ENCODE data around the gene PRSS36. TPM values are rescaled to one million over a fixed set of nuclear protein-coding genes. Genes with fewer than 3 reads are reported as not detected.
A peak's percentile ranks its signal among the peaks of the same experiment; 100 is the strongest.

The PRSS36 gene
- total and polyA plus RNA-seq, 4 donors, result 0.09 to 2.1 (median 0.62) TPM

DNA sequence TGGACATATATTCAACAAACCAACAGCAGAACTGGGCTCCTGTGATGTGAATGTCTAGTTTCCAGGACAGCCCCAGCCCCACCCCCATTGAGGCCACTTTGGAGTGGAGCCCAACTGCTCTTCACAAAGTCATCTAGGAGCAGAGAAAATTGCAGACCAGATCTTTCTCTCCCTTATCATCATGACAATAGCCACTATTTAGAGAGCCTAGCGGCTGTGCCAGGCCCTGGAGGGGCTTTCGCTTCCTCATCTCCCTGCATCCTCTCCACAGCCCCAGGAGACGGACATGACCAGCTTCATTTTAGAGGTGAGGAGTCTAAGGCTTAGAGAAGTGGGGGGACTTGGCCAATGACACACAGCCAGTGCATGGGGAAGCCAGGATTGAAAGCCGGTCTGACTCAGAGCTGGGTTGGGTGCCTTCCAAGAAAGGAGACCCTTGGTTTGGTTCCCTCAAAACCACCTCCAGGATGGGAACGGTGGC is 15.7 kb downstream of the PRSS36 start:
- peak overlapping the region in 1 of 2 donors; percentile 74 for H3K27ac ChIP-seq (ENCODE audit: low read depth in 1 of 2, low read length in 2 of 2)
- 70% methylated on average over 5 of the region's 5 CpGs for WGBS
- peaks cover 0 to 18% (median 5%) of the 10 kb centered on the region in 4 donors for H3K4me1 ChIP-seq (ENCODE audit: control insufficient read depth in 4 of 4, insufficient read depth in 4 of 4, low read length in 3 of 4)

DNA sequence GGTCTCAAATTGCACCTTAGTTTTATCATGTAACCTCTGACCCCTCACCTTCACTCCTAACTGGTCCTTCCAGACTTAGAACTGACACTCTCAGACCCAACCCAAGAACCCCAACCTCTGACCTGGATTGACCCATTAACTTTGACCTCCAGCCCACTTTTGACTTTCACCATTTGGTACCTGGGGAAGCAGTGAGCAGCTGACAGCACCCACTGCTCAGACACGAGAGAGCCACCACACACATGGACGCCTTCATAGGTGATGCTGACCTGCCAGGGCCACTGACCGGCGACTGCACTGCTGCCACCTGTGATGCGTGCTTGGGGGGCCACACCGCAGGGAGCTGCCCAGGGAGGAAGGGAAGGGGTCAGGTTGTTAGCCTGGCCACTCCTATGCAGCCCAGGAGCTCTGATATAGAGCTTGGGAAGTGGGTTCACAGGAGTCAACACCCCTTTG is 16.8 kb downstream of the PRSS36 start:
- WGBS, result 91% methylated on average over 6 of the region's 6 CpGs
- Histone ChIP-seq H3K36me3 (ENCODE audit: control insufficient read depth in 4 of 4, insufficient read depth in 3 of 4, low read depth in 1 of 4, low read length in 3 of 4) (peaks cover 8 to 30% (median 11%) of the 10 kb centered on the region in 4 donors), H3K4me1 (ENCODE audit: control insufficient read depth in 4 of 4, insufficient read depth in 4 of 4, low read length in 3 of 4) (peaks cover 0 to 18% (median 5%) of the 10 kb centered on the region in 4 donors), H3K9me3 (ENCODE audit: control insufficient read depth in 4 of 4, low read length in 3 of 4) (no peaks in the 10 kb centered on the region), H3K27ac (ENCODE audit: low read depth in 1 of 2, low read length in 2 of 2) (no peak overlapping the region), H3K27me3 (ENCODE audit: control insufficient read depth in 4 of 4, insufficient read depth in 4 of 4, low read length in 3 of 4) (no peaks in the 10 kb centered on the region), H3K4me3 (ENCODE audit: low read depth in 1 of 3, low read length in 3 of 3) (no peak overlapping the region), H3K9ac (ENCODE audit: low read depth in 1 of 2, low read length in 2 of 2) (no peak overlapping the region)
- no peak for DNase-seq (ENCODE audit: low spot score)
- no peak for TF ChIP-seq RAD21 (IDR thresholded peaks at IDR 0.05)
- TF ChIP-seq TAF1 (conservative IDR thresholded peaks at IDR 0.05), result no peak
- TF ChIP-seq, protein P1, sequence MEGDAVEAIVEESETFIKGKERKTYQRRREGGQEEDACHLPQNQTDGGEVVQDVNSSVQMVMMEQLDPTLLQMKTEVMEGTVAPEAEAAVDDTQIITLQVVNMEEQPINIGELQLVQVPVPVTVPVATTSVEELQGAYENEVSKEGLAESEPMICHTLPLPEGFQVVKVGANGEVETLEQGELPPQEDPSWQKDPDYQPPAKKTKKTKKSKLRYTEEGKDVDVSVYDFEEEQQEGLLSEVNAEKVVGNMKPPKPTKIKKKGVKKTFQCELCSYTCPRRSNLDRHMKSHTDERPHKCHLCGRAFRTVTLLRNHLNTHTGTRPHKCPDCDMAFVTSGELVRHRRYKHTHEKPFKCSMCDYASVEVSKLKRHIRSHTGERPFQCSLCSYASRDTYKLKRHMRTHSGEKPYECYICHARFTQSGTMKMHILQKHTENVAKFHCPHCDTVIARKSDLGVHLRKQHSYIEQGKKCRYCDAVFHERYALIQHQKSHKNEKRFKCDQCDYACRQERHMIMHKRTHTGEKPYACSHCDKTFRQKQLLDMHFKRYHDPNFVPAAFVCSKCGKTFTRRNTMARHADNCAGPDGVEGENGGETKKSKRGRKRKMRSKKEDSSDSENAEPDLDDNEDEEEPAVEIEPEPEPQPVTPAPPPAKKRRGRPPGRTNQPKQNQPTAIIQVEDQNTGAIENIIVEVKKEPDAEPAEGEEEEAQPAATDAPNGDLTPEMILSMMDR (IDR thresholded peaks at IDR 0.05; ENCODE audit: low read depth, low read length, missing input control), result no peak
- no peak for TF ChIP-seq FOXA2 (IDR thresholded peaks at IDR 0.05)
- TF ChIP-seq RXRA (IDR thresholded peaks at IDR 0.05), result no peak
- TF ChIP-seq, protein P2, sequence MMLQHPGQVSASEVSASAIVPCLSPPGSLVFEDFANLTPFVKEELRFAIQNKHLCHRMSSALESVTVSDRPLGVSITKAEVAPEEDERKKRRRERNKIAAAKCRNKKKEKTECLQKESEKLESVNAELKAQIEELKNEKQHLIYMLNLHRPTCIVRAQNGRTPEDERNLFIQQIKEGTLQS (IDR thresholded peaks at IDR 0.05), result no peak
- TF ChIP-seq FOXA1 (IDR thresholded peaks at IDR 0.05), result no peak
- no peak for TF ChIP-seq NR2F2 (IDR thresholded peaks at IDR 0.05)
- TF ChIP-seq HNF4G (IDR thresholded peaks at IDR 0.05), result no peak
- TF ChIP-seq, protein P3, sequence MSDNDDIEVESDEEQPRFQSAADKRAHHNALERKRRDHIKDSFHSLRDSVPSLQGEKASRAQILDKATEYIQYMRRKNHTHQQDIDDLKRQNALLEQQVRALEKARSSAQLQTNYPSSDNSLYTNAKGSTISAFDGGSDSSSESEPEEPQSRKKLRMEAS (IDR thresholded peaks at IDR 0.05), result no peak
- TF ChIP-seq SP1 (IDR thresholded peaks at IDR 0.05), result no peak
- TF ChIP-seq GABPA (IDR thresholded peaks at IDR 0.05 in 1 of 2, conservative IDR thresholded peaks at IDR 0.05 in 1 of 2), result no peak
- no peak for TF ChIP-seq HNF4A (conservative IDR thresholded peaks at IDR 0.05)
- TF ChIP-seq EGR1 (IDR thresholded peaks at IDR 0.05; ENCODE audit: low read depth in 2 of 2), result no peak

More for the DNA sequence above, 15.7 kb downstream of the PRSS36 start:
- H3K9me3 ChIP-seq (ENCODE audit: control insufficient read depth in 4 of 4, low read length in 3 of 4), result no peaks in the 10 kb centered on the region
- TF ChIP-seq, protein P4, sequence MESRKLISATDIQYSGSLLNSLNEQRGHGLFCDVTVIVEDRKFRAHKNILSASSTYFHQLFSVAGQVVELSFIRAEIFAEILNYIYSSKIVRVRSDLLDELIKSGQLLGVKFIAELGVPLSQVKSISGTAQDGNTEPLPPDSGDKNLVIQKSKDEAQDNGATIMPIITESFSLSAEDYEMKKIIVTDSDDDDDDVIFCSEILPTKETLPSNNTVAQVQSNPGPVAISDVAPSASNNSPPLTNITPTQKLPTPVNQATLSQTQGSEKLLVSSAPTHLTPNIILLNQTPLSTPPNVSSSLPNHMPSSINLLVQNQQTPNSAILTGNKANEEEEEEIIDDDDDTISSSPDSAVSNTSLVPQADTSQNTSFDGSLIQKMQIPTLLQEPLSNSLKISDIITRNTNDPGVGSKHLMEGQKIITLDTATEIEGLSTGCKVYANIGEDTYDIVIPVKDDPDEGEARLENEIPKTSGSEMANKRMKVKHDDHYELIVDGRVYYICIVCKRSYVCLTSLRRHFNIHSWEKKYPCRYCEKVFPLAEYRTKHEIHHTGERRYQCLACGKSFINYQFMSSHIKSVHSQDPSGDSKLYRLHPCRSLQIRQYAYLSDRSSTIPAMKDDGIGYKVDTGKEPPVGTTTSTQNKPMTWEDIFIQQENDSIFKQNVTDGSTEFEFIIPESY (IDR thresholded peaks at IDR 0.05), result no peak
- TF ChIP-seq FOXA1 (IDR thresholded peaks at IDR 0.05), result no peak
- no peak for TF ChIP-seq GABPA (IDR thresholded peaks at IDR 0.05 in 1 of 2, conservative IDR thresholded peaks at IDR 0.05 in 1 of 2)
- TF ChIP-seq, protein P3 (IDR thresholded peaks at IDR 0.05), result no peak
- TF ChIP-seq, protein P2 (IDR thresholded peaks at IDR 0.05), result no peak
- TF ChIP-seq, protein P5, sequence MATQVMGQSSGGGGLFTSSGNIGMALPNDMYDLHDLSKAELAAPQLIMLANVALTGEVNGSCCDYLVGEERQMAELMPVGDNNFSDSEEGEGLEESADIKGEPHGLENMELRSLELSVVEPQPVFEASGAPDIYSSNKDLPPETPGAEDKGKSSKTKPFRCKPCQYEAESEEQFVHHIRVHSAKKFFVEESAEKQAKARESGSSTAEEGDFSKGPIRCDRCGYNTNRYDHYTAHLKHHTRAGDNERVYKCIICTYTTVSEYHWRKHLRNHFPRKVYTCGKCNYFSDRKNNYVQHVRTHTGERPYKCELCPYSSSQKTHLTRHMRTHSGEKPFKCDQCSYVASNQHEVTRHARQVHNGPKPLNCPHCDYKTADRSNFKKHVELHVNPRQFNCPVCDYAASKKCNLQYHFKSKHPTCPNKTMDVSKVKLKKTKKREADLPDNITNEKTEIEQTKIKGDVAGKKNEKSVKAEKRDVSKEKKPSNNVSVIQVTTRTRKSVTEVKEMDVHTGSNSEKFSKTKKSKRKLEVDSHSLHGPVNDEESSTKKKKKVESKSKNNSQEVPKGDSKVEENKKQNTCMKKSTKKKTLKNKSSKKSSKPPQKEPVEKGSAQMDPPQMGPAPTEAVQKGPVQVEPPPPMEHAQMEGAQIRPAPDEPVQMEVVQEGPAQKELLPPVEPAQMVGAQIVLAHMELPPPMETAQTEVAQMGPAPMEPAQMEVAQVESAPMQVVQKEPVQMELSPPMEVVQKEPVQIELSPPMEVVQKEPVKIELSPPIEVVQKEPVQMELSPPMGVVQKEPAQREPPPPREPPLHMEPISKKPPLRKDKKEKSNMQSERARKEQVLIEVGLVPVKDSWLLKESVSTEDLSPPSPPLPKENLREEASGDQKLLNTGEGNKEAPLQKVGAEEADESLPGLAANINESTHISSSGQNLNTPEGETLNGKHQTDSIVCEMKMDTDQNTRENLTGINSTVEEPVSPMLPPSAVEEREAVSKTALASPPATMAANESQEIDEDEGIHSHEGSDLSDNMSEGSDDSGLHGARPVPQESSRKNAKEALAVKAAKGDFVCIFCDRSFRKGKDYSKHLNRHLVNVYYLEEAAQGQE (IDR thresholded peaks at IDR 0.05), result no peak
- TF ChIP-seq RXRA (IDR thresholded peaks at IDR 0.05), result no peak
- TF ChIP-seq EGR1 (IDR thresholded peaks at IDR 0.05; ENCODE audit: low read depth in 2 of 2), result no peak
- TF ChIP-seq NR2F2 (IDR thresholded peaks at IDR 0.05), result no peak
- H3K9ac ChIP-seq (ENCODE audit: low read depth in 1 of 2, low read length in 2 of 2), result no peak overlapping the region
- DNase-seq (ENCODE audit: low spot score), result no peak
- no peaks in the 10 kb centered on the region for H3K27me3 ChIP-seq (ENCODE audit: control insufficient read depth in 4 of 4, insufficient read depth in 4 of 4, low read length in 3 of 4)
- H3K36me3 ChIP-seq (ENCODE audit: control insufficient read depth in 4 of 4, insufficient read depth in 3 of 4, low read depth in 1 of 4, low read length in 3 of 4), result peaks cover 8 to 25% (median 11%) of the 10 kb centered on the region in 4 donors
- H3K4me3 ChIP-seq (ENCODE audit: low read depth in 1 of 3, low read length in 3 of 3), result no peak overlapping the region

Data from liver (tissue), 9 donors.